Epithelial cell of esophagus (primary cell): ENCODE measurements around the gene FGF3.

Experiments
- DNase-seq: peaks from one replicate; pipeline ENCODE4 v3.0.0; 2010; ENCODE audit warnings: low read depth
- H3K4me3 ChIP-seq: 2 replicates; pipeline ENCODE4 v1.5.1; 2011; ENCODE audit warnings: mild to moderate bottlenecking, low read length, control low read depth
- CTCF ChIP-seq: IDR thresholded peaks from 2 replicates; pipeline ENCODE4 v1.5.1; 2011; ENCODE audit warnings: low read depth, mild to moderate bottlenecking, low read length, control low read depth, inconsistent platforms; ENCODE audit not compliant: insufficient read depth; ENCODE audit errors: missing control alignments

Gene FGF3

DNA sequence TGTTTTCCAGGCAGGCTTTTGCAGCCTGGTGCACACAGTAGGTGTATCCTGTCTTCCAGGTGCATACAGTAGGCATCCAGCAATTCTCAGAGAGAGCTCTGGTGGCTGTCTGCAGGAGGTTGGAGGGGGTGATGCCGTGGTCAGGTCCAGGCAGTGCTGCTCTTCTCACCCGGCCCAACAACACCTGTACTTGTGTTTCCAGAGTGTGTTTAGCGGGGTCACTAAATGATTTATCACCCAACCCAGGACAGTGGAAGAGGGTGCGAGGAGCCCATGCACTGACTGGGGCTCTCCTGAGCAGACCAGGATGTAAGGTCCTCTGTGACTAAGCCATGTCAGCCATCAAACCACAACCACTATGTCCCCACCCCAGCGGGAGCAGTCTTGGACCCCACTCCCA is 18.6 kb upstream of the FGF3 start:
- DNase-seq: no peak
- TF ChIP-seq CTCF: no peak
- H3K4me3 ChIP-seq: no peak overlapping the region

DNA sequence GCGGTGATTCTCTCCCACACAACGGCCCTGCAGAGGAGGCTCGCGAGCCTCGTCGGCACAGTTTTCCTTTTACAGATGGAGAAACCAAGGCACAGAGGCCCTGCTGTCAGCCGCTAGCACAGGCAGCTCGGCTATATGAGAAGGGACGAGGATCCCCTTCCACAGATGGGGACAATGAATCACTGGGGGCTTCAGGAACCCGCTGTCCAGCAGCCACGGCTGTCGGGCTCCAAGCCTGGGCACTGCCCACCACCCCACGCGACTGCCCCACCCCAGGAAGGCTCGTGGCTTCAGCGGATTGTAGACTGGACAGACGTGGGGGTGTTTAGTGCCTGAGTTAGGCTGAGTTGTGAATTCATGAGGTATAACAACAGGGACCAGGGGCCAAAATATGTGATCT is 17.2 kb upstream of the FGF3 start:
- TF ChIP-seq CTCF: no peak
- H3K4me3 ChIP-seq: no peak overlapping the region
- no peak for DNase-seq

DNA sequence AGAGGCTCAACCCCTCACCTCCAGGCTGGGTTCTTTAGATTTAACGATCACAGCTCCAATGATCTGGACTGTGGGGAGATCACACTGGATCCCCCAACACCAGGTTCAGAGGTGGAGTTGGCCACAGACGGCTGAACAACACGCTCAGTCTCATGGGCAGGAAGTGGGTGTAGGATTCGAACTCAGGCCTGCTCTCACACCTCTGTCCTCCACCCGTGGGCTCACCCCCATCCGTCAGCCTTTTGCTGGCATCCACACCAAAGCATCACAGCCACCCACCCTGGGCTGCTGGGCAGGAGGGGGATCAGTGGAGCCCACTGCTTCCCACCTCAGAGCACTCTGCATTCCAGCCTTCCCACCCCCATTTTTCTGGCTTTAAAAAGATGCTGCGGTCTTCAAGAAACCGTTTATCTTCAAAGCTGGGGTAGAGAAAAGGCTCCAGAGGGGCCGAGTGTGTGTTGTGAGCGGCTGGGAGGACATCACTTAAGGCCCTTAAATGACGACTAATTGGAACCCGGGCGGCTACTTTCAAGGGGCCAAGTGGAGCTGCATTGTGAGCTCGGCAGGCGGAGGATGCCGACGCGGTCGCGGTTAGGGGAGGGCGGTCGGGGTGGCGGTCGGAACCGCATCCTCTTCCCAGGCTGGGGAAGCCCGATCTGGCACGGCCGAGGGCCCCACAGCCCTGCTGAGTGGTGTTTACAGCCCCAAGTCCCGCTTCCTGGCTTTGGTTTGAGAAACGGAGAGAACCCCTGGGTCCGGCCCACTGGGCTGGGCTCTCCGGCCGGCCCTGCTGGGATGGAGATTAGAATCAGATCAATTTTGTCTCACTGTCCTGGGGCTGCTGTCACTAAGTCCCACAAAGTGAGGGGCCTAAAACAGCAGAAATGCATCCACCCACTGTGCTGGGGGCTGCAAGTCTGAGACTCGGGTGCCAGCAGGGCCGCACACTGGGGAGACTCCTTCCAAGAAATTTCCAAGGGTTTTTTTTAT is 15.9 kb upstream of the FGF3 start:
- H3K4me3 ChIP-seq: no peak overlapping the region
- no peak for TF ChIP-seq CTCF
- no peak for DNase-seq

DNA sequence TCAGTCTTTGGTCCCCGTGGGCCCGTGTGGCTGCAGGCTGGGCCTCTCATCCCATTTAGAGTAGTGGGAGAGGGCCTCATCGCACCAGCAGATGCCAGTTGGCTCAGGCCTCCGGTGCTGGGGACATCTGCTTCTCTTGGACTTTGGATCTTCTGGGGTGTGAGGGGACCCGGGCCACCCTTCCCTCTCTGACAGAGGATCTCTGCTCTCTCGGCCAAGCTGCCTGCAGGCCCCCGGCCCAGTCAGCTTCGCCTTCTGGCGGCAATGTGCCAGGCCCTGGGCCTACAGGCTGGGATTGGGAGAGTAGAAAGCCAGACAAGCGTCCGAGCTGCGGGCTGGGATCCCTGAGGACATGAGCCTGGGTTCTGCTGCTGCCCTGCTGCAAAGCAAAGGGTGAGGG is 15.0 kb upstream of the FGF3 start:
- H3K4me3 ChIP-seq: no peak overlapping the region
- TF ChIP-seq CTCF: no peak
- DNase-seq: no peak

GRCh38 chr11:69832561-69833413 is 13.6 kb upstream of the FGF3 start:
- no peak for TF ChIP-seq CTCF
- DNase-seq: no peak
- no peak overlapping the region for H3K4me3 ChIP-seq

DNA sequence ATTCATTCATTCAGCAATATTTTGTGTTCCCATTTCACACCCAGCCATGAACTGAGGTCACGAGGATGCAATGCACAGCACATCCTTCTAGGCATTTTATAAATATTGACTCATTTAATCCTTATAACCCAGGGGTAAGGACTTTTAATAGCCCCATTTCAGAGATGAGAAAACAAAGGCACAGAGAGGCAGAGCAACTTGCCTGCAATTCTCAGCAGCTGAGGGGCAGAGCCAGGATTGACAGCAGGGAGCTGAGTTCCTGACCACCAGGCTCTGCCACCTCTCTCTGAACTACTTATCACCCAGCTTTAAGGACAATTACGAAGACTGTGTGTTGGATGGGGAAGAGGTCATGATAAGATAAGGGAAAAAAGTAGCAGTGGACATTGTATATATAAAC is 12.8 kb upstream of the FGF3 start:
- no peak for DNase-seq
- H3K4me3 ChIP-seq: no peak overlapping the region
- no peak for TF ChIP-seq CTCF
